ENCODE results near the gene TENM3.

Gene TENM3

GRCh38 chr4:182246401-182247205 is 3.4 kb downstream of the TENM3 start:
- DNase-seq (ENCODE audit: low read depth, low spot score) = no peak
- H3K4me3 ChIP-seq (ENCODE audit: low read length) = no peak overlapping the region

- H3K4me3 ChIP-seq (ENCODE audit: low read length) = no peak overlapping the region
- DNase-seq (ENCODE audit: low read depth, low spot score) = no peak
These were observed 5.1 kb downstream of the TENM3 start for GRCh38 chr4:182248295-182248694.

- DNase-seq (ENCODE audit: low read depth, low spot score) = no peak
- H3K4me3 ChIP-seq (ENCODE audit: low read length) = no peak overlapping the region
These were observed 7.2 kb downstream of the TENM3 start for GRCh38 chr4:182250446-182250845.

GRCh38 chr4:182251116-182251515 is 7.9 kb downstream of the TENM3 start:
- DNase-seq (ENCODE audit: low read depth, low spot score) = no peak
- H3K4me3 ChIP-seq (ENCODE audit: low read length) = no peak overlapping the region

- DNase-seq (ENCODE audit: low read depth, low spot score) = no peak
- no peak overlapping the region for H3K4me3 ChIP-seq (ENCODE audit: low read length)
These were observed 9.0 kb downstream of the TENM3 start for GRCh38 chr4:182252220-182252619.

GRCh38 chr4:182254026-182254780 is 11.0 kb downstream of the TENM3 start:
- no peak overlapping the region for H3K4me3 ChIP-seq (ENCODE audit: low read length)
- DNase-seq (ENCODE audit: low read depth, low spot score) = no peak

- DNase-seq (ENCODE audit: low read depth, low spot score) = no peak
These were observed 12.4 kb downstream of the TENM3 start for GRCh38 chr4:182255441-182256190.

GRCh38 chr4:182257016-182257415 is 13.8 kb downstream of the TENM3 start:
- H3K4me3 ChIP-seq (ENCODE audit: low read length) = no peak overlapping the region
- no peak for DNase-seq (ENCODE audit: low read depth, low spot score)

More at GRCh38 chr4:182255441-182256190, 12.4 kb downstream of the TENM3 start:
- H3K4me3 ChIP-seq (ENCODE audit: low read length) = no peak overlapping the region

GRCh38 chr4:182257503-182257902 is 14.3 kb downstream of the TENM3 start:
- DNase-seq (ENCODE audit: low read depth, low spot score) = no peak
- H3K4me3 ChIP-seq (ENCODE audit: low read length) = no peak overlapping the region

GRCh38 chr4:182258441-182259000 is 15.3 kb downstream of the TENM3 start:
- DNase-seq (ENCODE audit: low read depth, low spot score) = no peak
- H3K4me3 ChIP-seq (ENCODE audit: low read length) = no peak overlapping the region

- no peak overlapping the region for H3K4me3 ChIP-seq (ENCODE audit: low read length)
These were observed 18.5 kb downstream of the TENM3 start for GRCh38 chr4:182261651-182262223.

GRCh38 chr4:182263562-182263961 is 20.4 kb downstream of the TENM3 start:
- DNase-seq (ENCODE audit: low read depth, low spot score) = no peak

More at GRCh38 chr4:182261651-182262223, 18.5 kb downstream of the TENM3 start:
- no peak for DNase-seq (ENCODE audit: low read depth, low spot score)

GRCh38 chr4:182264139-182264752 is 21.0 kb downstream of the TENM3 start:
- DNase-seq (ENCODE audit: low read depth, low spot score) = no peak

More at GRCh38 chr4:182263562-182263961, 20.4 kb downstream of the TENM3 start:
- H3K4me3 ChIP-seq (ENCODE audit: low read length) = no peak overlapping the region

GRCh38 chr4:182265881-182266280 is 22.7 kb downstream of the TENM3 start:
- DNase-seq (ENCODE audit: low read depth, low spot score) = no peak
- H3K4me3 ChIP-seq (ENCODE audit: low read length) = no peak overlapping the region

More at GRCh38 chr4:182264139-182264752, 21.0 kb downstream of the TENM3 start:
- no peak overlapping the region for H3K4me3 ChIP-seq (ENCODE audit: low read length)

- H3K4me3 ChIP-seq (ENCODE audit: low read length) = no peak overlapping the region
- no peak for DNase-seq (ENCODE audit: low read depth, low spot score)
These were observed 23.8 kb downstream of the TENM3 start for GRCh38 chr4:182267048-182267447.

- H3K4me3 ChIP-seq (ENCODE audit: low read length) = no peak overlapping the region
- DNase-seq (ENCODE audit: low read depth, low spot score) = no peak
These were observed 25.8 kb downstream of the TENM3 start for GRCh38 chr4:182268966-182269365.

GRCh38 chr4:182271731-182272130 is 28.5 kb downstream of the TENM3 start:
- DNase-seq (ENCODE audit: low read depth, low spot score) = no peak

GRCh38 chr4:182272151-182272550 is 28.9 kb downstream of the TENM3 start:
- DNase-seq (ENCODE audit: low read depth, low spot score) = no peak
- no peak overlapping the region for H3K4me3 ChIP-seq (ENCODE audit: low read length)

More at GRCh38 chr4:182271731-182272130, 28.5 kb downstream of the TENM3 start:
- H3K4me3 ChIP-seq (ENCODE audit: low read length) = no peak overlapping the region
